Endothelial cell of hepatic sinusoid (primary cell): ENCODE data around the gene LMOD2.

Experiments used
- in situ Hi-C: cut with HindIII; loops from 2 replicates; pipeline ENCODE4 v1.10.0; 2017; ENCODE audit warnings: low sequenced_read_pairs

Gene LMOD2

GRCh38 chr7:123711832-123712293 lies 56.2 kb downstream of the LMOD2 start:
- in situ Hi-C loops = no loop called here

- in situ Hi-C loops = no loop called here
Observed at GRCh38 chr7:123712619-123713018, 57.0 kb downstream of the LMOD2 start.
